GM12892 (cell line): ENCODE measurements around the gene JPT2.
"Not testable (repeated sequence)": the region's sequence is repeated elsewhere in the genome, so short reads cannot be mapped to it uniquely, and the experiment has no call there.

Source experiments
- POLR2A ChIP-seq: IDR thresholded peaks from 2 replicates; pipeline ENCODE4 v1.6.1; 2011; ENCODE audit warnings: low read depth, low read length, control low read depth
- POLR2AphosphoS5 ChIP-seq: IDR thresholded peaks from 2 replicates; pipeline ENCODE4 v1.6.1; 2011; ENCODE audit warnings: low read depth, low read length, control low read depth
- TAF1 ChIP-seq: IDR thresholded peaks from 2 replicates; pipeline ENCODE4 v1.6.1; 2011; ENCODE audit warnings: low read depth, mild to moderate bottlenecking, control low read depth, low read length, borderline replicate concordance

DNA sequence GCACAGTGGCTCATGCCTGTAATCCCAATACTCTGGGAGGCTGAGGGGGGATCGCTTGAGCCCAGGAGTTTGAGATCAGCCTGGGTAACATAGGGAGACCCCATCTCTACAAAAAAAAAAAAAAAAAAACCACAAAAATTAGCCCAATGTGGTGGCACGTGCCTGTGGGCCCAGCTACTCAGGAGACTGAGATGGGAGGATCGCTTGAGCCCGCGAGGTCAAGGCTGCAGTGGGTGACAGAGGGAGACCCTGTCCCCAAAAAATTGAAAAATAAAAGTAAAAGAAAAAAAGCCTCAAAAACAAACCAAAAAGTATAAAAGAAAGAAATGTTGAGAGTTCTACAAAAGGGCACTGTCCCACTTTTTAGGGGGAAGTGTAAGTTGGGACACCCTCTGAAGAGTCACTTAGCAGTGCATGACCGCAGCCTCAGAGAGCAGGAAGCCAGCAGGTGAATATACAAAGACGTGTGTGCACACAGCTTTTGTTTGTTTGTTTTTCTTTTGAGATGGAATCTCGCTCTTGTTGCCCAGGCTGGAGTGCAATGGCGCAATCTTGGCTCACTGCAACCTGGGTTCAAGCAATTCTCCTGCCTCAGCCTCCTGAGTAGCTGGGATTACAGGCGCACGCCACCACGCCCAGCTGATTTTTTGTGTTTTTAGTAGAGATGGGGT, 41.6 kb downstream of the JPT2 start:
- not testable (repeated sequence) for TF ChIP-seq POLR2A, POLR2AphosphoS5, TAF1
